Nucleus accumbens (tissue), 56 donors: ENCODE data around the gene RMND5B.

Source experiments
- DNase-seq, 56 donors: peaks; one replicate each; lab custom pipeline; 2025; lab: John Stamatoyannopoulos, UW

The RMND5B gene

GRCh38 chr5:178199581-178200434 lies 69.0 kb downstream of the RMND5B start:
- DNase-seq, result no peak
